ENCODE data around the gene PDCD10.

The PDCD10 gene

GRCh38 chr3:167679526-167679925 lies 55.2 kb downstream of the PDCD10 start:
- no peak for DNase-seq (ENCODE audit: low read depth)

DNA sequence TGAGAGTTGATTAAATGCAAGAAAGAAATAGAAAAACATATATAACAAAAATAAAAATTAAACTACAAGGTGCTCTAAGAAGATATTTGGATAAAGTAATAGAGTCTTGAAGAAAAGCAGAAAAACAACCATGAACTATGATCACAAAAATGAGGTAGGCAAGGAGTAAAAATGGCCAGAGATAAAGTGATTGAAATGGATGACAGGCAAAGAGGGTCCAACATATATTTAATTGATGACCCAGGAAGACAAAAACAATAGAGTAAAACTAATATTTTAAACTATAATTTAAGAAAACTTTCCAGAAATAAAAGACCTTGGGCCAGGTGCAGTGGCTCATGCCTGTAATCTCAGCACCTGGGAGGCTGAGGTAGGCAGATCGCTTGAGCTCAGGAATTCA lies 58.8 kb downstream of the PDCD10 start:
- DNase-seq (ENCODE audit: low read depth): no peak

DNA sequence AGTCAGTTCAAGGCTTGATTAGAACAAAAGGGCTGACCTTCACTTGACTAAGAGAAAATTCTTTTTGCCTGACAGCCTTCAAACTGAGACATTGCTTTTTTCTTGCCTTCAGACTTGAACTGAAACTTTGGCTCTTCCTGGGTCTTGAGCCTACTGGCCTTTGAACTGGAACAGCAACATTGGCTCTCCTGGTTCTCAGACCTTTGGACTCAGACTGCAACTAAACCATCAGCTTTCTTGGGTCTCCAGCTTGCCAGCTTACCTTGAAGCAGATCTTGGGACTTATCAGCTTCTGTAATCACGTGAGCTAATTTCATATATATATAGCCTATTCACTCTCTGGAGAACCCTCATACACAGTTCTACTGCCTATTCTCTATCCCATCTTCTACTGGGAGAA lies 61.5 kb downstream of the PDCD10 start:
- DNase-seq (ENCODE audit: low read depth): no peak

- DNase-seq (ENCODE audit: low read depth): no peak
These were observed 62.7 kb downstream of the PDCD10 start for GRCh38 chr3:167671878-167672427.

DNA sequence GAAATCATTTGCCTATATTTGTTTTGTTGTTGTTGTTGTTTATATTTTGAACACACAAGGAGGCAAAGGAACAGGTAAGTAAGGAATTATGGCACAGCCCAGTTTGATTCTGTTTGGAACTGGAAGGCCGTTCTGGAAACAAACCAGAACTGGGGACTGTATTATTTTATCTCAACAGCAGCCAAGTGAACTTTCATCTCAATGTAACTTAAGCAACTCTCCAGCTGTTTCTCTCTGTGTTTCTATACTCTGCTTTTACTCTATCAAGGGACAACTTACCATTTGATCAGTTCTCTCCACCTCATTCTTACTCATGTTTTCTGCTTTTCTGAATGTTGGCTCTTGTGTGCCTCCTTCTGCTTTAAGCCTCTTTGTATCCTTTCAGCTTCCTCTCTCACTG lies 65.0 kb downstream of the PDCD10 start:
- no peak for DNase-seq (ENCODE audit: low read depth)

GRCh38 chr3:167668651-167669050 lies 66.0 kb downstream of the PDCD10 start:
- DNase-seq (ENCODE audit: low read depth): no peak

GRCh38 chr3:167666563-167666962 lies 68.1 kb downstream of the PDCD10 start:
- DNase-seq (ENCODE audit: low read depth): no peak

GRCh38 chr3:167662919-167663400 lies 71.7 kb downstream of the PDCD10 start:
- DNase-seq (ENCODE audit: low read depth): no peak

DNA sequence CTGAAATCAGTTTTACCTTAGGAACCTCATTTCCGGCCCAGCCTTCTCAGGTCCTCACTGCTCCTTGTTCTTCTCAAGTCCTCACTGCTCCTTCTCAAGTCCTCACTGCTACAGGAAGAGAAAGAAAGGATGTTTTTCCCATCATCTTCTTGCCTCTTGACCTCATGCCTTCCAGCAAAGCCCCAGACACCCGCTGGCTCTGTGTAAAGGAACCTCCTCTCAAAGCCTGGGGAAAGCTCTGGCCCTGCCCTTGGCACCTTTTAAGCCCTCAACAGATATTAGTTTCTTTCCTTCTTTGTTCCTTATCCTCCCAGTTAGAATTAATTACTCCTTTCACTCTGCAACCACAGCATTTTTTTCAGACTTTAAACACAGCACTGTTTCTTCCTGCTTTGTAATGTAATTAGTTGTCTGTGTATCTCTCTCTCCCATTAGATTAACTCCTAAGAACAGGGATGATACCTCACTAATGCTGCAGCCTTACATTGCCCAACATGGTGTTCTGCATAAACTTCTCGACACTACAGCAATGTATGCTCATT lies 76.9 kb downstream of the PDCD10 start:
- no peak for DNase-seq (ENCODE audit: low read depth)

- no peak for DNase-seq (ENCODE audit: low read depth)
These were observed 77.9 kb downstream of the PDCD10 start for GRCh38 chr3:167656821-167657220.

DNA sequence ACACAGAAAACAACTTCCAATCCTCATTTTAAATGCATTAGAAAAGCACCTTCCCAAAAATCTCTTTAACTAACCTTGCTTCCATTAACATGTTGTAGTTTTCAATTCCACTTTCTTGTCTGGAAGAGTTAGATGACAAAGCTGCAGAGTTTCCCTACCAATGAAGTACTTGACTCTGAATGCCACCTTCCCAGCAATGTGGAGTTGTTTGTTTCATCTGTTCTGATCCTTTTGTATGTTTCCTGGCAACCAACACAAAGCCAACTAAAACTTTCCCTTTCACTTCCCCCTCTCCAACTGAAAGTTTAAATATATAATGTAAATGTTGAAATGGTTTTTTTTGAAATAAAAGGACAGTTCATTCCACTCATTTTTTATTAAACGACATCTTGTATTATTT lies 80.9 kb downstream of the PDCD10 start, which contains the start of gene WDR49:
Gene WDR49 (minus strand): TSS at position 183 of the 400 bp plus-strand sequence. CDS start 517 bp downstream, outside the sequence.
- no peak for DNase-seq (ENCODE audit: low read depth)

DNA sequence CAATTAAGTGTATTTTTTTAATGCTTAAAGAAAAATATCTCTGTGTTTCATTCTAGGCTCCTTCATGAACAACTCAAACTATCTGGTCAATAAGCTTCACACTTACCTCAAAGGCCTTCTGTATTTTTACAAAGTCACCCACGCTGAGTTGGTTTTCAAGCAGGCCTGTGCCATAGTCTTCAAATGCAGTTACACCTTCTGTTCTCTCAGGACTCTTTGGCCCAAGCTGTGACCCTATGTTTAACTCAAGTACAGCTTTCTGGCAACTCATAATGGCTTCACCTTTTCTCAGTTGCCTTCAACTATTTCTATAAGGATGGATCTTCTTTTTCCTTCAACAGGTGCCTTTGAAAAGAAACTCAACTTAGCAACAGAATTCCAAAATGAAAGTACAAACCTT lies 81.5 kb downstream of the PDCD10 start:
- no peak for DNase-seq (ENCODE audit: low read depth)

DNA sequence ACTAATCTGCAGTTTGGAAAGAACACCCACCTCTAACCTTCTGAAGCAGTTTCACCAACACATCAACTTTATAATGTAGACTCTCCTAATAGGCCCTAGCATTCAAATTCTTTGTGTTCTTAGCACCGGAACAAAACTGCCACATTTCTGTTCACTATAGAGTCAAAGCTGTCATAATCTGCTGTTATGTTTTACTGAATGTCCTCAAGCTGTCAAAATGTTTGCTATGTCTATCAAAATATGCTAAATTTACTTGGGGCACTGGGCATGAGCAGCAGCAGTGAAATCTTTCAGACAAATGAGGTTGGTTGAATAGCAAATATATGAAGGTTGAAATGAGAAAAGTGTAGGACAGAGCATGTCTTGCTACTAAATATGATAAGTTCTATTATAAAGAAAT lies 82.9 kb downstream of the PDCD10 start:
- no peak for DNase-seq (ENCODE audit: low read depth)

DNA sequence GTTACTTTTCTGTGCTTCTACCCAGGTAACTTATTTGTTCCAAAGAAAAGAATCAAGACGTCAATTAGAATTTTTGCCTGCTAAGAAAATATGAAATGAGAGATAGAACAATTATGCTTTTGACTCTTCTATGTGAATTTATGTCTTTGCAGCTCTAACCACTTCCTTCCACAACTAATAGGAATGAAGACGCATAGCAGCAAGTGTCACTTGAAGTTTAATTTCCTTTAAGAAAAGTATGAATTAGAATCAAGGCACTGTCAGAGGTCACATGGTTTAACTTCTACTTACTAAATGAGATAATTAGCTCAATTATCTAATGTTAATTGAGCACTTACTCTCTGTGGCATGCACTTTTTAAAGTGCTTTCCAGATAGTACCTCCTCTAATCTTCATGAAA lies 84.2 kb downstream of the PDCD10 start:
- DNase-seq (ENCODE audit: low read depth): no peak

DNA sequence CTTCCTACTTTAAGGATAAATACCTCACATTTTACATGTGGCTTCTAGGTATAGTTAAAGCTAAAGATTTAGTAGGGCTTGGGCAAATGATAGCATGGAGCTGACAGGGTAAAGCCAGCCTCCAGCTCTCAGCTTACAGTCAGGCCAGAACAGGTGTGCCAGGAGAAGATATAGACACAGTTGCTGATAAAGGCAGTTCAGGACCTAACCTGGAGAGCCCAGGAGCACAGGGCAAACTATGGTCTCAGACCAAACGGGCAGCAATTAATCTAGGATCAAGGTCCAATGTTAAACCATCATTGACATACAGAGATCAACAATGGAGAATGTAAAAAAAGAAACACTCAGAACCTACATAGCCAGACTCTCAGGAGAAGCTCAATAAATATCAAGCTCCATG lies 84.9 kb downstream of the PDCD10 start:
- no peak for DNase-seq (ENCODE audit: low read depth)

- DNase-seq (ENCODE audit: low read depth): no peak
These were observed 90.1 kb downstream of the PDCD10 start for GRCh38 chr3:167644611-167645010.
